Activated CD4-positive, CD25-positive, alpha-beta regulatory T cell (primary cell): ENCODE results near the gene CCN5.
"Not testable (repeated sequence)": the region's sequence is repeated elsewhere in the genome, so short reads cannot be mapped to it uniquely, and the experiment has no call there.

Experiments used
- DNase-seq, 4 experiments: peaks; one replicate each; lab custom pipeline; 2025; lab: John Stamatoyannopoulos, UW

Gene CCN5

DNA sequence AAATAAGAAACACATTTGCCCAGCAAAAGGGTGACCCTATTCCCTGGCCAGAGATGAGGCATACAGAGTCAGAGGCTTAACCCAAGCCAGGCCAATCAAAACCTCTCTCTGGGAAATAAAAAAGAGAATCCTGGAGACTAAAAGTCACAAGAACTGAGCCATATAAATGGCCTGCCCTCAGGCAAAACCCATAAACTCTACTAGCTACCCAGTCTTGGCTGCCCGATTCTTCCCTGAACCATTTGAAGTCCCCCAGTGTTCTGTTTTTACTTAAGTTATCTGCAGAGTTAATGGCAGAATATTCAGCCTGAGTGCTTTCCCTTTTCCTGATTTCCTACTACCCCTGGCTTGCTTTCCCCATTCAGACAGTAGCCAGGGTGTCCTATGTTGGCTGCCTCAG, 44.4 kb downstream of the CCN5 start:
- no peak for DNase-seq

DNA sequence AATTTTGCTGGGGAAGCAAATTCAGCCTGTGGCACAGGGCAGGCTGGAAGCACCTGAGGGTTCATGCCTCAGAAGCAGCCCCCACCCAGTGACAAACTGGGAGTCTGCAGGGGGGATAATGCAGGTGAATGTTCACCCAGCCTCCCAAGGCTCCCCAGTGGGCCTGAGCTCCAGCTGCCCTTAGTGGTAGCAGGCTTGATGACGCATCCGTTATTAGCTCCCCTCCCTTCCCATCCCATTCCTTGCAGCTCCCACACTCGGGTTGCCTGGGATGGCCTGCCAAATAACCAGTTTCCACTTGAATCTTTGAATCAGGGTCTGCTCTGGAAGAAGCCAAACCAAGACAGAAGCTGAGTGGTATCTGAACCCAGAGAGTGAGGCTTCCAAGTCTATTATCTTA, 46.3 kb downstream of the CCN5 start:
- DNase-seq = no peak

DNA sequence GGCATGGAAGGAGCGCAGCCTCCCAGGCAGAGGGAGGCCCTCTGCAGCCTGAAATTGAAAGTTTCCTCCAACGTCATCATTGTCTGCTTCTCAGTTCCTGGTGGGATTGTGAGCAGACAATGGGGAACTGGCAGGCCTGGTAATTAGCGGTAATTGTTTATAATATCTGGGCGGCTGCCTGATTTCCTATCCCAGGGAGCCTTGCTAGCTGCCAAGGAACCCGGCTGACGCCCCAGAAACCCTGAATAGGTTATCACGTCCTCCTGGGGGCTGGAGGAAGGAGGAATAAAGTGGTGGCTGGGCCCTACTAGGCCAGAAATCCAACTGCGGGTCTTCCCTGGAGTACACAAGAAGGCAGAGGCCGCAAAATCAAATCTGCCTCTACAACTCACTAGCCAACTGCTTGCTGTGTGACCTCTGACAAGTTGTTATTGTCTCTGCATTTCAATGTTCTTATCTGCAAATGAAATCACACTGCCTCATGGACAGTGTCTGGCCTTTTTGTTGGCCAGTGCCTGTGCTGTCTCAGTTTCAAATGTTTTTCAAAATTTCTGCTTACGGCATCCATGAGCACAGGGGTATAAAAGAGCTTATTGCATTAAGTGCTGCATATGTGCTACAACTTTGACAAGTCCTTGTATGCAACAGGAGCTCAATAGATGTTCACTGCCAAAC, 47.4 kb downstream of the CCN5 start:
- no peak for DNase-seq

- not testable (repeated sequence) for DNase-seq
Observed at GRCh38 chr20:44763798-44764197, 48.6 kb downstream of the CCN5 start.

- no peak for DNase-seq
Observed at GRCh38 chr20:44765091-44765490, 49.9 kb downstream of the CCN5 start.

DNA sequence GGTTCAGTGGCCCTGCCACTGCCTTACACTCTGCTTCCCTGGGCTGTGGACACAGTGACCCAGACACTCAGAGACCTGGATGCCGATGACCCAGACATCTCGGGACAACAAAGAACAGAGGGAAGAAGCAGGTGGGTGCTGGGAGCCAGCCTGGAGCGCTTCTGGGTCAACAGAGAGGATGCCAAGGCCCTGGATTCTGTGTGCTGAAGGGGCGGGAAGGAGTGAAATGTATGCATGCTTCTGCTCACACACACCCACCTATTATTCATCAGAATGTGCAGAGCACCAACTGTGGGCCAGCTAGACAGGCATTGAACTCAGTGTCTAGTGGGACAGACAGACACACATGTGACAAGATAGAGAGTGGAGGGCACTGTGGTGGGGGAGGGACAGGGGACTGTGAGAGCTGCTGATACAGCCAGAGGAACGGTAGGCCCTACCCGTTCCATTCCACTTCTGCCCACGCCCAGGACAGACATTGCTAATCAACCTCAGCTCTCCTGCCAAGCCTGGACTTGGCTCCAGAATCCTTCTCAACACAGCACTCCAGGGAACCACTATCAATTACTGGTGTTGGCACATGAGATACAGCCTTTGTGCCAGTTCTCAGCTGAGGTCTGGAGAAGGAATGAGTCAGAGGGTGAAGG, 50.7 kb downstream of the CCN5 start:
- no peak for DNase-seq

DNA sequence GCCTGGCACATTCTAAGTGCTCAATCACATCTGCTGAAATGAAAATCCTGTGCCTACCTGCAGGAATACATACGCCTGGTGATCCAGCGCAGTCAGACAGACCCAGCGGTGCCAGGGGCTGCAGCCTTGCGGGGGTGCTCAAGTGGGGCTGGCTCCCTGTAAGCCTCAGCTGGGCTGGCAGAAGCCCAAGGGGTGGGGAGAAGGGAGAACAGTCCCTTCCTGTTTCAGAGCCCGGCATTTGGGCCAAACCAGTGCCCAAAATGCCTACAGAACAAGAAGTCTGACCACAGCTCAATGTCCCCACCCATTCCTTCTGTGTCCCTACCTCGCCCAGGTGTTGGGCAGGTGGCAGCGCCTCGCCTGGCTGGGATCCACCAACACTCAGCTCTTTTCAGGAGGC, 53.1 kb downstream of the CCN5 start:
- DNase-seq = no peak

- no peak for DNase-seq
Observed at GRCh38 chr20:44768854-44769480, 53.8 kb downstream of the CCN5 start.

GRCh38 chr20:44769481-44769863, 54.3 kb downstream of the CCN5 start:
- DNase-seq = no peak

DNA sequence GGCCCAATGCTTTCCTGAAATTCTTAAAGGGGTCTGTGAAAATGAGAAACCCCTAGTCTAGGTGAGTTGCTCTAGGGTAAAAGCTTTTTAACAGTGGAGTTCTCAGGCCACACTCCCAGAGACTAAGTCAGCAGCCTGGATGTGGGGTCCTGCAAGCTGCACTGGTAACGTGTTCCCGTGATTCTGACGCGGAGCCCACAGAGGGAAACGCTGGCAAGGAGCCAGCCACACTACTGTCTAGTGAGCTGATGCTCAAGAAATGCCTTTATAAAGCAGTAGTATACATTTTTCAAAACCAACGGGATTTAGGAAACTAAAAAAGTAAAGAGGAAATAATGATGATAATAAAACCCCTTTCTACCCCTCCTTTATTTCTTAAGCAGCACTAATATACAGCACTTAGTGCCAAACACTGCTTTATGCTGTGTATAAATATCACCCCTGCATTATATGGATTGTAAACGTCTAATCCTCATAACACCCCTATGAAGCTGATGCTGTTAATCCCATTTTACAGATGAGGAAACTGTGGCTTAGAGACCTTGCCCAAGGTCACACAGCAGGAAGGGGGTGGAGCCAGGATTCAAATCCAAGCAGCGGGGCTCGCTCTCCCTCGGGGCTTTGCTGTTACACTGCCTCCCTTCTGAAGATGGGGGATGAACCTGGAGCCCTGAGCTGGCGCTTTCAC, 55.5 kb downstream of the CCN5 start:
- no peak for DNase-seq

DNA sequence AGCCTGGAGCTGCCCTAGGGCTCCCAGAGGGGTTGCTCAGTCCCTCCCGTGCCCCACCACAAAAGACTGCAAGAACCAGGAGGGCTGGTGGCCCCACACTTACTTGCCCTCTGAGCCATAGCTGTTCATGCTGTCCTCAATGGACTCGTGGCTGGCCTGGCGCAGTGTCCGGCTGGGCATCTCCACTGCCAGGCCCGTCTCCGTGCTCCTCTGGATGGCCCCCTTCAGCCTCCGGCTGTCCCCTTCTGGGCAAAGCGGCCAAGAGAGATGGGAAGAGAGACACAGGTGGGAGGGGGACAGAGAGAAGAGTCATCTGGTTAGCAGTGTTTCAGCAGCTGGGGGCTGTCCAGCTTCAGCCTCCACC, 56.0 kb downstream of the CCN5 start:
- no peak for DNase-seq

DNA sequence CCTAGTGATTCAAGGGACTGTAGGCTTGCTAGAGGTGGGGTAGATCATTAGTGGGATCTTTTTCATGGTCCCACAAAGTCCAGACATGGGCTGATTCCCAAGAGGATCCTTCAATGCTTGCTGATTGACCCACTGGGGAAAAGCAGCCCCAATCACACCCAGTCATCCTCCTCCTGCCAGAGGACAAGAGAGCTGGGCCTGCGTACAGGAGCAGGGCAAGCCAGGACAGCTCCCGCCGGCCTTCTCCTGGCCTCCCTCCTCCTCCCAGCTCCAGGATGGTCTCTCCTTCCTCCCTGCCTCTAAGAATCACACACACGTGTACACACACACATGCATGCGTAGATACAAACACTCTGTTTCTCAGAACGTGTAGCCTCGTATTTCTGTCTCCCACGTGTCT, 57.5 kb downstream of the CCN5 start:
- no peak for DNase-seq

DNA sequence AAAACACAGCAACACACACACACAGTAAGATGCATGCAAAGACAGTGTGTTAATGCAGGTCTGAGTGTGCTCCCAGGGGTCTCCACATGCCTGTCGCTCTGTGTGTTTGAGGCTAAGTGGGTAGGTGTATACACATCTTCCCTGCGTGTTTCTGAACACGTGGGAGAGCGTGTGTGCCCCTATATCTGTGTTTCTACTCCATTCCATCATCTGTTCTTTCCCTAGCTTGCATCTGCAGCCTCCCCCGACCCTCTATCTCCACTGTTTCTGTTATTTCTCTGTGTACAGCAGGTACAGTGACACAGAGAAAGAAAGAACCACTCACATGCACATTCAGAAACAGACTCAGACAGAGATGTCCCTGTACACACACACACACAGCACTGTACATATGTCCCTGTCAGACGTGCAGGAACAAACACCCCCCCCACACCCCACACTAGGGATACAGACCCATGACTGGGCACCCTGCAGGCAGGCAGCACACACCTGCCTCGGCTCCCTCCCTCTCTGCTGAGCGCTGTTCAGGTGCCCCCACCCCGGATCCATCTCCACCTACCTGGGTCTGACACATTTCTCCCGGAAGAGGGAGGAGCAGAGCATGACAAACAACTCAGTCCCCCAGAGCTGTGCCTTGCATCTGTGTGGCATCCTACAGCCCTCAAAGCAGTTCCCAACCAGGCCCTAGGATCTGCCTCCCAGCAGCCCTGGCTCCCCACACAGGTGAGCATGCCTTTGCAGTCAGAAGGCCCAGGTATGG, 58.1 kb downstream of the CCN5 start:
- DNase-seq = no peak

GRCh38 chr20:44776980-44777379, 61.8 kb downstream of the CCN5 start:
- no peak for DNase-seq
